HCT116 (cell line): ENCODE measurements around the gene CTRB2.

ENCODE experiments used
- ATF3 ChIP-seq: IDR thresholded peaks from 2 replicates; pipeline ENCODE4 v1.6.1; 2012
- CEBPB ChIP-seq: IDR thresholded peaks from 2 replicates; pipeline ENCODE4 v1.6.1; 2012; ENCODE audit warnings: low read depth
- CTCF ChIP-seq, 3 experiments: fragments of 200-600 bp in 1 of 3; sonication (generic) in 1 of 3; IDR thresholded peaks in 2 of 3; conservative IDR thresholded peaks in 1 of 3; 2 replicates each; pipeline ENCODE4 v1.5.1; 2012 to 2017; ENCODE audit warnings: low read depth in 2 of 3, low read length in 2 of 3, antibody characterized with exemption in 1 of 3, borderline replicate concordance in 1 of 3, control low read depth in 1 of 3, mild to moderate bottlenecking in 1 of 3, mixed read lengths in 1 of 3, mixed run types in 1 of 3, moderate library complexity in 1 of 3; ENCODE audit not compliant: insufficient read depth in 1 of 3
- ELF1 ChIP-seq: IDR thresholded peaks from 2 replicates; pipeline ENCODE4 v1.6.1; 2012; ENCODE audit warnings: low read depth, borderline replicate concordance
- EZH2 ChIP-seq: fragments of 200-600 bp; sonication (generic); IDR thresholded peaks from 2 replicates; pipeline ENCODE4 v1.6.1; 2017; ENCODE audit warnings: antibody characterized with exemption, mixed run types
- JUND ChIP-seq: IDR thresholded peaks from 2 replicates; pipeline ENCODE4 v1.6.1; 2012
- MAX ChIP-seq: IDR thresholded peaks from 2 replicates; pipeline ENCODE4 v1.6.1; 2012
- POLR2A ChIP-seq: IDR thresholded peaks from 2 replicates; pipeline ENCODE4 v1.7.0; 2011; ENCODE audit warnings: borderline replicate concordance; ENCODE audit not compliant: insufficient read depth, insufficient read length; ENCODE audit errors: extremely low read depth
- POLR2AphosphoS5 ChIP-seq: IDR thresholded peaks from 2 replicates; pipeline ENCODE4 v1.6.1; 2011; ENCODE audit warnings: mild to moderate bottlenecking, low read depth, low read length, moderate library complexity
- RAD21 ChIP-seq: IDR thresholded peaks from 2 replicates; pipeline ENCODE4 v1.6.1; 2012; ENCODE audit warnings: low read depth, mild to moderate bottlenecking
- REST ChIP-seq: IDR thresholded peaks from 2 replicates; pipeline ENCODE4 v1.6.1; 2012; ENCODE audit warnings: low read depth
- SP1 ChIP-seq: IDR thresholded peaks from 2 replicates; pipeline ENCODE4 v1.6.1; 2012; ENCODE audit warnings: low read depth
- YY1 ChIP-seq: IDR thresholded peaks from 2 replicates; pipeline ENCODE4 v1.6.1; 2011; ENCODE audit warnings: low read length, low read depth, moderate library complexity, mild to moderate bottlenecking; ENCODE audit not compliant: insufficient replicate concordance; ENCODE audit errors: extremely low read depth
- ZNF274 ChIP-seq: fragments of 200-500 bp; sonication (Bioruptor generic); IDR thresholded peaks from 2 replicates; pipeline ENCODE4 v1.6.1; 2014; ENCODE audit warnings: mild to moderate bottlenecking, low read depth, low read length, inconsistent platforms

- no peak for TF ChIP-seq CTCF (IDR thresholded peaks at IDR 0.05 in 2 of 3, conservative IDR thresholded peaks at IDR 0.05 in 1 of 3; ENCODE audit: borderline replicate concordance in 1 of 3, insufficient read depth in 1 of 3, low read depth in 2 of 3, low read length in 2 of 3)
- TF ChIP-seq POLR2A = no peak
- no peak for TF ChIP-seq SP1
- no peak for TF ChIP-seq MAX
- no peak for TF ChIP-seq RAD21
- TF ChIP-seq ZNF274 = no peak
- TF ChIP-seq YY1 = no peak
- no peak for TF ChIP-seq POLR2AphosphoS5
- no peak for TF ChIP-seq REST
- no peak for TF ChIP-seq ATF3
- TF ChIP-seq EZH2 = no peak
- no peak for TF ChIP-seq ELF1
- no peak for TF ChIP-seq JUND
- no peak for TF ChIP-seq CEBPB
Measured at GRCh38 chr16:75228143-75228976, 21.4 kb upstream of the CTRB2 start.
